ENCODE measurements around the gene SNAP29.

GRCh38 chr22:20864186-20864908 lies 5.5 kb downstream of the SNAP29 start:
- TF ChIP-seq CTCF (conservative IDR thresholded peaks at IDR 0.05 in 1 of 2, IDR thresholded peaks at IDR 0.05 in 1 of 2; ENCODE audit: extremely low read depth in 1 of 2, insufficient read depth in 1 of 2, low read depth in 1 of 2, low read length in 2 of 2) (no peak), EZH2 (IDR thresholded peaks at IDR 0.05; ENCODE audit: borderline replicate concordance, low read length) (no peak)
